ENCODE data around the gene SPIN1. TPM values are rescaled to one million over a fixed set of nuclear protein-coding genes. Genes with fewer than 3 reads are reported as not detected.

Gene SPIN1
- total and polyA plus RNA-seq, 2 donors (not counting 3 experiments of a cell fraction or from before 2014, with no cell fraction given): 38.1 to 56.8 TPM

DNA sequence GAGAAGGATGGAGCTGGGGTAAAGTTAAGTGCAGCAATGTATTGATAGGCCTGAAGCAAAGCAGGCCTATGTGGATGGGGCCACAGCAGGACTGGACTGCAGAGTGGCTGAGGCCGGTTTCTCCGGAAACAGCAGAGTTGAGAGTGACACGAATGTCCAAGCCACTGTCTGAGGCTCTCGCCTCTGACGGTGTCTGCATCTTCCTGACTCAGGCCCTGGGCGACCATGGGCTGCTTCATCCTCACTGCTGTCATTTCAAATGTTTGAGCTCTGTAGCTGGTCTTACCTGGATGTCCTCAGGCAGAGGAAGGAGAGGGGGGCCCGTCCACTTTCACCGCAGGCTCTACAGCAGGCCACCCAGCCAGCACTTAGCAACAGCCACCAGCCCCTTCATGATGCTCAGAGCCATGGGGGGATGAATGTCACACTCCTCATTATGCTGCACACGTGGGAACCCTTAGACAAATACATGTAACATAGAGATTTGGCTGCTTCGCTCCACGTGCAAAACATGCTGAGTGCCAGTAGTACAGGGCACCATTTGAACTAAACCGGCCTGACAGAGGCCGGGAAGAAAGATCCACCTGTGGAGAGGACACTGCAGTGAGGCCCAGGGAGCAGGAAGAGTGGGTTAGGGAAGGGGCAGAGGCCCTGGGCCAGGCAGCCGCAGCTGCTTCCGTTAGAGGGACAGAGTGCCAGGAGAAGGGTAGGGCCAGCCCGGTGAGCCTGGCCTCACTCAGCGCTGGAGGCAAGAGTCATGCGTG lies 115.0 kb downstream of the SPIN1 start:
- intact Hi-C loops (cut with micrococcal nuclease) (no loop called here), dilution Hi-C loops (cut with MboI; ENCODE audit: extremely low pct_ligation_motif_present, low sequenced_read_pairs) (no loop called here)
- H3K36me3 ChIP-seq (ENCODE audit: control insufficient read depth in 2 of 2, extremely low read depth in 1 of 2, insufficient read depth in 2 of 2, low read length in 2 of 2): no peaks in the 10 kb centered on the region
- POLR2A ChIA-PET: no interaction called here
- H3K79me2 ChIP-seq (ENCODE audit: control insufficient read depth, insufficient read depth, low read length): no peaks in the 10 kb centered on the region
- H3K9me1 ChIP-seq (replicated peaks; ENCODE audit: control insufficient read depth, extremely low read depth, insufficient read depth, low read length): no peaks in the 10 kb centered on the region
- no peak overlapping the region for H3K4me3 ChIP-seq (replicated peaks in 1 of 3; ENCODE audit: insufficient read depth in 1 of 3, low read depth in 1 of 3, low read length in 3 of 3)
- no peaks in the 10 kb centered on the region for H3K27me3 ChIP-seq (ENCODE audit: control insufficient read depth in 2 of 2, insufficient read depth in 2 of 2, low read length in 2 of 2)
- FAIRE-seq (no peak), DNase-seq (ENCODE audit: low read depth, low spot score) (no peak)
- no peak for TF ChIP-seq FOS (IDR thresholded peaks at IDR 0.05; ENCODE audit: borderline replicate concordance, insufficient read depth, low read length)
- TF ChIP-seq GATA2 (IDR thresholded peaks at IDR 0.05; ENCODE audit: insufficient read depth, insufficient read length, low read depth, low read length): no peak
- no peak for TF ChIP-seq MYC (IDR thresholded peaks at IDR 0.05; ENCODE audit: low read depth, low read length)
- no peak for TF ChIP-seq POLR2A (IDR thresholded peaks at IDR 0.05; ENCODE audit: low read depth, low read length)
- TF ChIP-seq, protein P1, sequence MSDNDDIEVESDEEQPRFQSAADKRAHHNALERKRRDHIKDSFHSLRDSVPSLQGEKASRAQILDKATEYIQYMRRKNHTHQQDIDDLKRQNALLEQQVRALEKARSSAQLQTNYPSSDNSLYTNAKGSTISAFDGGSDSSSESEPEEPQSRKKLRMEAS (IDR thresholded peaks at IDR 0.05; ENCODE audit: insufficient read depth, insufficient read length): no peak
- no peak for TF ChIP-seq POLR2AphosphoS5 (IDR thresholded peaks at IDR 0.05; ENCODE audit: insufficient read depth, low read depth, low read length)
- no peak for TF ChIP-seq JUN (IDR thresholded peaks at IDR 0.05; ENCODE audit: borderline replicate concordance, insufficient read depth, insufficient read length, low read depth)
- TF ChIP-seq, protein P2, sequence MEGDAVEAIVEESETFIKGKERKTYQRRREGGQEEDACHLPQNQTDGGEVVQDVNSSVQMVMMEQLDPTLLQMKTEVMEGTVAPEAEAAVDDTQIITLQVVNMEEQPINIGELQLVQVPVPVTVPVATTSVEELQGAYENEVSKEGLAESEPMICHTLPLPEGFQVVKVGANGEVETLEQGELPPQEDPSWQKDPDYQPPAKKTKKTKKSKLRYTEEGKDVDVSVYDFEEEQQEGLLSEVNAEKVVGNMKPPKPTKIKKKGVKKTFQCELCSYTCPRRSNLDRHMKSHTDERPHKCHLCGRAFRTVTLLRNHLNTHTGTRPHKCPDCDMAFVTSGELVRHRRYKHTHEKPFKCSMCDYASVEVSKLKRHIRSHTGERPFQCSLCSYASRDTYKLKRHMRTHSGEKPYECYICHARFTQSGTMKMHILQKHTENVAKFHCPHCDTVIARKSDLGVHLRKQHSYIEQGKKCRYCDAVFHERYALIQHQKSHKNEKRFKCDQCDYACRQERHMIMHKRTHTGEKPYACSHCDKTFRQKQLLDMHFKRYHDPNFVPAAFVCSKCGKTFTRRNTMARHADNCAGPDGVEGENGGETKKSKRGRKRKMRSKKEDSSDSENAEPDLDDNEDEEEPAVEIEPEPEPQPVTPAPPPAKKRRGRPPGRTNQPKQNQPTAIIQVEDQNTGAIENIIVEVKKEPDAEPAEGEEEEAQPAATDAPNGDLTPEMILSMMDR (IDR thresholded peaks at IDR 0.05; ENCODE audit: extremely low read depth in 1 of 2, insufficient read depth in 1 of 2, low read depth in 1 of 2, low read length in 2 of 2): no peak
- no peak for TF ChIP-seq EZH2 (IDR thresholded peaks at IDR 0.05; ENCODE audit: borderline replicate concordance, low read depth, low read length, severe bottlenecking)
- H3K9me3 ChIP-seq (replicated peaks; ENCODE audit: control insufficient read depth, insufficient read depth, low read length): no peaks in the 10 kb centered on the region
- H2AFZ ChIP-seq (ENCODE audit: low read depth, low read length): no peak overlapping the region
- H3K9ac ChIP-seq (replicated peaks; ENCODE audit: extremely low read depth, insufficient read depth, low read length): no peak overlapping the region
- no peaks in the 10 kb centered on the region for H4K20me1 ChIP-seq (replicated peaks; ENCODE audit: control insufficient read depth, extremely low read depth, insufficient read depth, low read length)
- no peak overlapping the region for H3K27ac ChIP-seq (ENCODE audit: insufficient read depth, low read depth, low read length)
- BruUV-seq (replicated peaks): no TSS peak
- no peak overlapping the region for H3K4me2 ChIP-seq (ENCODE audit: insufficient read depth, low read length)
- no peaks in the 10 kb centered on the region for H3K4me1 ChIP-seq (ENCODE audit: control insufficient read depth, extremely low read depth, insufficient read depth, low read length)
- CTCF ChIA-PET: no interaction called here
